NB4 (cell line): ENCODE measurements around the gene ASB10.

Experiments used
- POLR2A ChIP-seq: IDR thresholded peaks from 2 replicates; pipeline ENCODE4 v1.6.1; 2011; ENCODE audit warnings: mild to moderate bottlenecking; ENCODE audit not compliant: insufficient read length; ENCODE audit errors: extremely low read depth
- TF ChIP-seq, protein P1 (sequence below): IDR thresholded peaks from one replicate; pipeline ENCODE4 v1.5.1; 2012; ENCODE audit warnings: low read depth, low read length

DNA sequence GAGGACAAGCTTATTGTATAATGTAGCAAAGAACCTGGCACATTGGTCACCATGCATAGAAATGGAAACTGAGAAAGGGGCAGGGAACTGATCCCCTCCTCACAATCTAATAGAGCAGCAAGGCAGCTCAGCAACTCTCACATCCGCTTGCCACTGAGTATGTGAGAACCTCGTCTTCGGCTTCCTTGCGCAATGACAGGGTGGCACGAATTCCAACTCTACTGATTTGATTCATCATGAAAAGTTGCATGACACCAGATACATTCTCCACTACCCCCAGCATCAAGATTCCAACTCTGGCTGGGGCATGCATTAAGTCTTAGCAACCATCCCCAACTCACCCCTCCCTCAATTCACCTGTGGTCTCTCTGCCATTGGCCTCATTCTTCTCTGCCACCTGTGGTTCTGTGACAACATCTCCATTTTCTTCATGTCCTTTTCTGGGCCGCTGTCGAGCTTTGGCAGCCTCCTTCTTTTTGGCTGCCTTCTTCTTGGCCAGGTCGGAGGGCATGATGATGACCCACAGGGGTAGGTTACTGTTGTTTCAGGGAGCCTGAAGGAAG lies 39.0 kb upstream of the ASB10 start:
- TF ChIP-seq, protein P1, sequence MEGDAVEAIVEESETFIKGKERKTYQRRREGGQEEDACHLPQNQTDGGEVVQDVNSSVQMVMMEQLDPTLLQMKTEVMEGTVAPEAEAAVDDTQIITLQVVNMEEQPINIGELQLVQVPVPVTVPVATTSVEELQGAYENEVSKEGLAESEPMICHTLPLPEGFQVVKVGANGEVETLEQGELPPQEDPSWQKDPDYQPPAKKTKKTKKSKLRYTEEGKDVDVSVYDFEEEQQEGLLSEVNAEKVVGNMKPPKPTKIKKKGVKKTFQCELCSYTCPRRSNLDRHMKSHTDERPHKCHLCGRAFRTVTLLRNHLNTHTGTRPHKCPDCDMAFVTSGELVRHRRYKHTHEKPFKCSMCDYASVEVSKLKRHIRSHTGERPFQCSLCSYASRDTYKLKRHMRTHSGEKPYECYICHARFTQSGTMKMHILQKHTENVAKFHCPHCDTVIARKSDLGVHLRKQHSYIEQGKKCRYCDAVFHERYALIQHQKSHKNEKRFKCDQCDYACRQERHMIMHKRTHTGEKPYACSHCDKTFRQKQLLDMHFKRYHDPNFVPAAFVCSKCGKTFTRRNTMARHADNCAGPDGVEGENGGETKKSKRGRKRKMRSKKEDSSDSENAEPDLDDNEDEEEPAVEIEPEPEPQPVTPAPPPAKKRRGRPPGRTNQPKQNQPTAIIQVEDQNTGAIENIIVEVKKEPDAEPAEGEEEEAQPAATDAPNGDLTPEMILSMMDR, result no peak
- TF ChIP-seq POLR2A, result no peak
